ENCODE measurements around the gene KCNAB2.

KCNAB2 gene

DNA sequence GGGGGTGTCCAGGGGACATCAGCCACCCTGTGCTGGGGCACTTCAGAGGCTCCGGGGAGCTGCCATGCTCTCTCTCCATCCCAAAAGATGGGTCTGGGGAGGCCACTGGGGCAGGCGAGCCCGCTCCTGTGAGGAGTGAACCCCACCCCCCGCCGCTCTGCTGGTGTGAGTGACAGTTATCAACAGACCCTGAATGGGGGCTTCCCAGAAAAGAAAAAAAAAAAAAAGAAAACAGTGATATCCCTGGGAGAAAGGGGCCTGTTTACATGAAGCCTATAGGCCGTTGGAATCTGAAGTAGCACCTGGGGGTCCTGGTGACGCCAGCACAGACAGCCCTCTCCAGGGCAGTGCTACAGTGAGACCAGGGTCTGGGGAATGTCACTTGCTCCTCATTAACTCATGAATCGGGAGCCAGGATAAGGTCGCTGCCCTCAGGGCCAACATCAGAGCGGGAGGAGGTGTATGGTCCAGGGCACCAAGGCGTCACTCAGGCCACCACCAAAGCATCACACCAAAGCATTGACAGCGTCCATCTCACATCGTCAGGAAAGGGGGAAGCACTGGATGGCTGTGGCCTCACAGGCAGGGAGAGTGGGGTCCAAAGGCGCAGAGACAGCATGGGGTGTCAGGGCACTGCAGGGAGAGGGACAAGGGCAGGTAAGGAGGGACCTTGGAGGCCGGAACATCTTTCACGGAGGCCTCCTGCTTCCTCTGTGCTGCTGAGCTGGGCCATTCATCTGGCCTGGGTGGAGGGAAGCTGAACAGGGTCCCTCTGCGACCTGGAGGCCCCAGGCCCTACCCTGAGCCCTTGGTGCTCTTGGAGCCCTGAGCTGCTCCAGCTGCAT, 45.0 kb upstream of the KCNAB2 start:
- H3K4me3 ChIP-seq (ENCODE audit: low read depth, low read length), result no peak overlapping the region
- TF ChIP-seq, protein P1, sequence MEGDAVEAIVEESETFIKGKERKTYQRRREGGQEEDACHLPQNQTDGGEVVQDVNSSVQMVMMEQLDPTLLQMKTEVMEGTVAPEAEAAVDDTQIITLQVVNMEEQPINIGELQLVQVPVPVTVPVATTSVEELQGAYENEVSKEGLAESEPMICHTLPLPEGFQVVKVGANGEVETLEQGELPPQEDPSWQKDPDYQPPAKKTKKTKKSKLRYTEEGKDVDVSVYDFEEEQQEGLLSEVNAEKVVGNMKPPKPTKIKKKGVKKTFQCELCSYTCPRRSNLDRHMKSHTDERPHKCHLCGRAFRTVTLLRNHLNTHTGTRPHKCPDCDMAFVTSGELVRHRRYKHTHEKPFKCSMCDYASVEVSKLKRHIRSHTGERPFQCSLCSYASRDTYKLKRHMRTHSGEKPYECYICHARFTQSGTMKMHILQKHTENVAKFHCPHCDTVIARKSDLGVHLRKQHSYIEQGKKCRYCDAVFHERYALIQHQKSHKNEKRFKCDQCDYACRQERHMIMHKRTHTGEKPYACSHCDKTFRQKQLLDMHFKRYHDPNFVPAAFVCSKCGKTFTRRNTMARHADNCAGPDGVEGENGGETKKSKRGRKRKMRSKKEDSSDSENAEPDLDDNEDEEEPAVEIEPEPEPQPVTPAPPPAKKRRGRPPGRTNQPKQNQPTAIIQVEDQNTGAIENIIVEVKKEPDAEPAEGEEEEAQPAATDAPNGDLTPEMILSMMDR (conservative IDR thresholded peaks at IDR 0.05; ENCODE audit: low read depth, low read length), result no peak
- DNase-seq (ENCODE audit: low read depth), result no peak

- no peak for DNase-seq (ENCODE audit: low read depth)
- TF ChIP-seq, protein P1 (conservative IDR thresholded peaks at IDR 0.05; ENCODE audit: low read depth, low read length), result no peak
- H3K4me3 ChIP-seq (ENCODE audit: low read depth, low read length), result no peak overlapping the region
These were observed 43.6 kb upstream of the KCNAB2 start for GRCh38 chr1:6001992-6002576.

DNA sequence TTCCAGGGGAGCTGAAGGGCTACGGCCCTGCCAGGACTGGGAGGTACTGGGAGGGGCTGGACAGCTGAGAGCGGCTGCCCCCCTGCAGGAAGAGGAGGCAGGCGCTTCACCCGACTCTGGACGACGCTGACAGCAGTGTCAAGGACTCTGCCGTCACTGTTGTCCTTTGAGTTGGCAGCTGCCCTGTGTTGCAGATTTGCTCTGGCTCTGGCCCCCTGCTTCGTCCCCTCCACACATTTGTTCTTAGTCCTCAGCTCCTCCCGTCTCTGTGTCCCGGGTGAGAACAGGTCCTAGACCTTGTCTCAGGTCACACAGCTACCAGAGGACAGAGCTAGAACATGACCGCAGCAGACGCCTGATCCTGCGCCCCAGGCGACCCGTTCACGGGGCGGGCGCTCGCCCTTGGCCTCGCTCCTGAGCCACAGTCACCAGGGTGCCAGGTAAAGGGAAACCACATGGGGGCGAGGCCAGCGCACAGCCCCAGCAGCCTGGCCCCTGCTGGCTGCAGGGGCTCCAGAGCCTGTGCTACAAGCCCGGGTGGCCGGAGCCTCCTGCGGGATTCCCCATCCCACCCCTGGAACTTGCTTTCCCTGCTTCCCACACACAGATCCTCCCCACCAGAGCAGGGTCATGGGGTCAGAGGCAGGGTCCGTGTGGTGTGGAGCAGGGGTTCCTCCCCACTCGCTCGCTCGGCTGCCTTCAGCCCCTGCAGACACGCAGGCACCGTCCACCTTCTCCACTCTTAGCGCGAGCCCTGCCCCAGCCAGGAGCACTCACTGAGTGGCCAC, 42.8 kb upstream of the KCNAB2 start:
- TF ChIP-seq, protein P1 (conservative IDR thresholded peaks at IDR 0.05; ENCODE audit: low read depth, low read length), result no peak
- H3K4me3 ChIP-seq (ENCODE audit: low read depth, low read length), result no peak overlapping the region
- no peak for DNase-seq (ENCODE audit: low read depth)

DNA sequence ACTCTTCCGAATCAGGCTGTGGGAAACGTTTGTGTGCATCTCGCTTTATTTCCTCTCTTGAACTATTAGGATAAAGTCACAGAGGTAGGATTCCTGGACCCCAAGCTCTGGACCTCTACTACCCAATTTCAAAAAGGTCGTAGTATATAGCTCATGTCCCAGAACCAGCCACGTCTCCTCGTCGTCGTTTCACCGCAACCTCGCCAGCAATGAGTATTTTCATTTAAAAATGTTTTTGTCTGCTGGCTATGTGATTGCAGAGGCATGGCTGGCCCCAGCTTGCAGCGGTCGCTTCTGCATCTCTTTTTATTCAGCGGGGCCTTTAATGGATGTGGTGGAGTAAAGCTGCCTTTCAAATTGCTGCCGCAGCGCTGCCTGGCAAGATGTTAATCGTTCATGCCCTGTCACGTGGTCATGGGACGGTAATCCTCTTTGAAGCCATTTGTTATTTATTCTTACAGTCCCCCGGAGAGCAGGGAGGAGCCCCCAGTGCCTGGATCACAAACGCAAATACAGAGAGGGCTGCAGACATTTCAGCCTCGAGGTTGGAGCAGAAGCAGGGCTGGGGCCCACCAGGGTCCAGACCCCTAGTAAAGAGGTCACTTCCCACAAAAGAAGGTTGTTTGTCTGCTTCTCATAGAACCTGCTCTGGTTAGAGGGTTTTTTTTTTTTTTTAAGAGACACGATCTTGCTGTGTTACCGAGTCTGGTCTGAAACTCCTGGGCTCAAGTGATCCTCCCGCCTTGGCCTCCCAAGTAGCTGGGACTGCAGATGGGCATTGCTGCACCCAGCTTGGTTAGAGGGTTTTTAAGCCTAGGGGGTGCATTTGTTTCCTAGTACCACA, 41.9 kb upstream of the KCNAB2 start:
- no peak for DNase-seq (ENCODE audit: low read depth)
- H3K4me3 ChIP-seq (ENCODE audit: low read depth, low read length), result no peak overlapping the region
- TF ChIP-seq, protein P1 (conservative IDR thresholded peaks at IDR 0.05; ENCODE audit: low read depth, low read length), result no peak

GRCh38 chr1:6004412-6005123, 41.1 kb upstream of the KCNAB2 start:
- no peak for DNase-seq (ENCODE audit: low read depth)

More at GRCh38 chr1:6004412-6005123, 41.1 kb upstream of the KCNAB2 start:
- H3K4me3 ChIP-seq (ENCODE audit: low read depth, low read length), result no peak overlapping the region
- TF ChIP-seq, protein P1 (conservative IDR thresholded peaks at IDR 0.05; ENCODE audit: low read depth, low read length), result no peak

Measured in choroid plexus epithelial cell (primary cell).